ENCODE results near the gene CHN1.

Gene CHN1

GRCh38 chr2:174778085-174778981, 226.8 kb downstream of the CHN1 start:
- no peak overlapping the region for H3K4me3 ChIP-seq (ENCODE audit: low read depth, low read length)
- no peaks in the 10 kb centered on the region for H3K4me1 ChIP-seq
- TF ChIP-seq CTCF (IDR thresholded peaks at IDR 0.05; ENCODE audit: low read depth, low read length) = no peak
- H3K9me3 ChIP-seq = no peaks in the 10 kb centered on the region
- no peaks in the 10 kb centered on the region for H3K27me3 ChIP-seq
- no peak for DNase-seq
- no peaks in the 10 kb centered on the region for H3K36me3 ChIP-seq

- no peaks in the 10 kb centered on the region for H3K9me3 ChIP-seq
- no peaks in the 10 kb centered on the region for H3K27me3 ChIP-seq
- no peak overlapping the region for H3K4me3 ChIP-seq (ENCODE audit: low read depth, low read length)
- H3K4me1 ChIP-seq = peaks cover 2% of the 10 kb centered on the region; the same call in 1 of the 2 replicates
- TF ChIP-seq CTCF (IDR thresholded peaks at IDR 0.05; ENCODE audit: low read depth, low read length) = no peak
- H3K36me3 ChIP-seq = no peaks in the 10 kb centered on the region
- no peak for DNase-seq
Observed at GRCh38 chr2:174777347-174778084, 227.7 kb downstream of the CHN1 start.

GRCh38 chr2:174776675-174777074, 228.5 kb downstream of the CHN1 start:
- TF ChIP-seq CTCF (IDR thresholded peaks at IDR 0.05; ENCODE audit: low read depth, low read length) = no peak
- Histone ChIP-seq H3K9me3 (no peaks in the 10 kb centered on the region), H3K36me3 (no peaks in the 10 kb centered on the region), H3K27me3 (no peaks in the 10 kb centered on the region), H3K4me3 (ENCODE audit: low read depth, low read length) (no peak overlapping the region), H3K4me1 (peaks cover 7% of the 10 kb centered on the region; the same call in 1 of the 2 replicates)
- DNase-seq = no peak

- Histone ChIP-seq H3K27me3 (no peaks in the 10 kb centered on the region), H3K36me3 (no peaks in the 10 kb centered on the region), H3K4me1 (peaks cover 7% of the 10 kb centered on the region; the same call in 1 of the 2 replicates), H3K9me3 (no peaks in the 10 kb centered on the region), H3K4me3 (ENCODE audit: low read depth, low read length) (no peak overlapping the region)
- DNase-seq = no peak
- peak; percentile 35 for TF ChIP-seq CTCF (IDR thresholded peaks at IDR 0.05; ENCODE audit: low read depth, low read length)
Observed at GRCh38 chr2:174776223-174776622, 229.0 kb downstream of the CHN1 start.

- Histone ChIP-seq H3K4me3 (ENCODE audit: low read depth, low read length) (no peak overlapping the region), H3K27me3 (no peaks in the 10 kb centered on the region), H3K9me3 (no peaks in the 10 kb centered on the region), H3K4me1 (peaks cover 7% of the 10 kb centered on the region; the same call in 1 of the 2 replicates), H3K36me3 (no peaks in the 10 kb centered on the region)
- DNase-seq = no peak
- TF ChIP-seq CTCF (IDR thresholded peaks at IDR 0.05; ENCODE audit: low read depth, low read length) = no peak
Observed at GRCh38 chr2:174775571-174775980, 229.6 kb downstream of the CHN1 start.

Data from BE2C (cell line).